ENCODE results near the gene PPIB.

Gene PPIB

DNA sequence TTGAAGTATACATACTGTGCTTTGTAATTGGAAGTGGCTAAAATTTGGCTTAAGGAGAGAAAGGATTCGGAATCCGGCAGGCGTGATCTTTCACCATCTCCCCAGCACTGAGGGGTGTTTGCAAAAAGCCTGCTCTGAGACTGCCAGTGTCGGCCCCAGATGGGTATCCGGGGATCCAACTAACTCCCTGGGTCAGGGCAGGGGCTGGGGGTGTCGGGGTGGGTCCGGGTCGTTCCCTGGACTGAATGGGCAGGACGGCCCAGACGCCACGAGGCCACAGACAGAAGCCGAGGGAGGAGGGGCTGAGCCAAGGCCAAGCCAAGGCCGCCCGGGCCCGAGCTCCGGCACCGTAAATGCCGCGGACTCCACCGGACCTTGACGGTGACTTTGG lies 349 bp downstream of the PPIB start:
- Histone ChIP-seq H3K4me3 (ENCODE audit: low read depth, low read length) (peak overlapping the region; percentile 91), H3K9me3 (ENCODE audit: control insufficient read depth, insufficient read depth, low read depth, low read length) (no peaks in the 10 kb centered on the region), H3K36me3 (ENCODE audit: control insufficient read depth in 2 of 2, insufficient read depth in 1 of 2, low read length in 2 of 2) (peaks cover 12 to 38% of the 10 kb centered on the region in 2 experiments; a peak in 2 of 3 replicates), H3K27ac (ENCODE audit: extremely low read depth, low read depth, low read length) (peak overlapping the region; percentile 64), H3K4me1 (ENCODE audit: control insufficient read depth, insufficient read depth, low read length) (no peaks in the 10 kb centered on the region; the same call in 1 of the 2 replicates)
- TF ChIP-seq ZXDB (tag by site-specific recombination; IDR thresholded peaks at IDR 0.05) (peak; percentile 27; the same call in 1 of the 2 replicates), ZEB2 (tag by site-specific recombination; IDR thresholded peaks at IDR 0.05) (no peak)
- CTCF ChIA-PET: interaction anchor here (1.8 kb wide), 1 partner anchor 9 kb away, joined by 16 read pairs; no protein-coding TSS in a partner anchor
- POLR2A ChIA-PET: interaction anchor here (0.6 to 2.1 kb wide), 4 partner anchors 9 to 522 kb away, joined by 3 to 12 read pairs (median 5); partner anchors contain the start of gene SNX22

DNA sequence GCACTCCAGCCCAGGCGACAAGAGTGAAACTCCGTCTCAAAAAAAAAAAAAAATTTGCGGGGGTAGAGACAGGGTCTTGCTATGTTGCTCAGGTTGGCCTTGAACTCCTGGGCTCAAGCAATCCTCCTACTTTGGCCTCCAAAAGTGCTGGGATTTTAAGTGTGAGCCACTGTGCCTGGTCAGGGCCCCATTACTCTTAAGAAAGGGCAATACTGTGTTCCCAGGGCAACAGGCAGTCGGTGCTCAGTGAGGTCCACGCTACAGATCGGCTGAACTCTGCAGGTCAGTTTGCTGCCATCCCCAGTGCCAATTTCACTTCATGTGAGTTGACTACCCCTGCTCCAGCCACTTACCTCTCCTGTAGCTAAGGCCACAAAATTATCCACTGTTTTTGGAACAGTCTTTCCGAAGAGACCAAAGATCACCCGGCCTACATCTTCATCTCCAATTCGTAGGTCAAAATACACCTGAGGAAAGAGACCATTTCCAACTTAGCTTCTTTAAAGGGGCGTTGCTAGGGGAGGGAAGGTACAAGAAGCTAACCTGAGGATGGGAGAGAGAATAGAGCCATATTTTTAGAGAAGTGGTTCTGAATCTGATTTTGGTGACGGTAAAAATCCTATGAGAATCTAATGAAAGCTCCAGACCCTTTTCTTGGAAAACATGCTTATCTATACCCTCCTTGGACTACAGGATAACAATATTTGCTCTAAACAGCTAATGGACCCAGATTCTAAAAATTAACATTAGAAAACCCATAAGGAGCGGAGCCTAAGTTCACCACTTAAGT lies 939 bp downstream of the PPIB start:
- H3K4me1 ChIP-seq (ENCODE audit: control insufficient read depth, insufficient read depth, low read length): no peaks in the 10 kb centered on the region; the same call in 1 of the 2 replicates
- peak overlapping the region; percentile 91 for H3K4me3 ChIP-seq (ENCODE audit: low read depth, low read length)
- POLR2A ChIA-PET: interaction anchor here (0.6 to 2.1 kb wide), 3 partner anchors 9 to 12 kb away, joined by 3 to 12 read pairs (median 7); partner anchors contain the start of gene SNX22
- peak overlapping the region; percentile 64 for H3K27ac ChIP-seq (ENCODE audit: extremely low read depth, low read depth, low read length)
- CTCF ChIA-PET: interaction anchor here (1.8 kb wide), 1 partner anchor 9 kb away, joined by 16 read pairs; no protein-coding TSS in a partner anchor
- peaks cover 12 to 44% of the 10 kb centered on the region in 2 experiments; a peak in 2 of 3 replicates for H3K36me3 ChIP-seq (ENCODE audit: control insufficient read depth in 2 of 2, insufficient read depth in 1 of 2, low read length in 2 of 2)
- H3K9me3 ChIP-seq (ENCODE audit: control insufficient read depth, insufficient read depth, low read depth, low read length): no peaks in the 10 kb centered on the region
- TF ChIP-seq ZFP41 (tag by site-specific recombination; IDR thresholded peaks at IDR 0.05; ENCODE audit: borderline replicate concordance) (no peak), ZNF585B (tag by site-specific recombination; IDR thresholded peaks at IDR 0.05) (no peak), ZNF19 (tag by site-specific recombination; IDR thresholded peaks at IDR 0.05; ENCODE audit: low read depth) (no peak), WT1 (tag by site-specific recombination; IDR thresholded peaks at IDR 0.05) (no peak), ZEB2 (tag by site-specific recombination; IDR thresholded peaks at IDR 0.05) (no peak), HOXD13 (CRISPR knock-in tag; IDR thresholded peaks at IDR 0.05; ENCODE audit: borderline replicate concordance) (no peak), ZNF555 (tag by site-specific recombination; conservative IDR thresholded peaks at IDR 0.05) (no peak), ZNF140 (tag by site-specific recombination; IDR thresholded peaks at IDR 0.05) (no peak), ZNF777 (tag by site-specific recombination; IDR thresholded peaks at IDR 0.05; ENCODE audit: borderline replicate concordance) (no peak), ZNF391 (tag by site-specific recombination; IDR thresholded peaks at IDR 0.05; ENCODE audit: borderline replicate concordance, low read depth) (no peak), ZBTB8A (tag by site-specific recombination; IDR thresholded peaks at IDR 0.05) (no peak)
- TF ChIP-seq, protein P1, sequence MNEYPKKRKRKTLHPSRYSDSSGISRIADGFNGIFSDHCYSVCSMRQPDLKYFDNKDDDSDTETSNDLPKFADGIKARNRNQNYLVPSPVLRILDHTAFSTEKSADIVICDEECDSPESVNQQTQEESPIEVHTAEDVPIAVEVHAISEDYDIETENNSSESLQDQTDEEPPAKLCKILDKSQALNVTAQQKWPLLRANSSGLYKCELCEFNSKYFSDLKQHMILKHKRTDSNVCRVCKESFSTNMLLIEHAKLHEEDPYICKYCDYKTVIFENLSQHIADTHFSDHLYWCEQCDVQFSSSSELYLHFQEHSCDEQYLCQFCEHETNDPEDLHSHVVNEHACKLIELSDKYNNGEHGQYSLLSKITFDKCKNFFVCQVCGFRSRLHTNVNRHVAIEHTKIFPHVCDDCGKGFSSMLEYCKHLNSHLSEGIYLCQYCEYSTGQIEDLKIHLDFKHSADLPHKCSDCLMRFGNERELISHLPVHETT (tag by site-specific recombination; IDR thresholded peaks at IDR 0.05): no peak
- TF ChIP-seq, protein P2, sequence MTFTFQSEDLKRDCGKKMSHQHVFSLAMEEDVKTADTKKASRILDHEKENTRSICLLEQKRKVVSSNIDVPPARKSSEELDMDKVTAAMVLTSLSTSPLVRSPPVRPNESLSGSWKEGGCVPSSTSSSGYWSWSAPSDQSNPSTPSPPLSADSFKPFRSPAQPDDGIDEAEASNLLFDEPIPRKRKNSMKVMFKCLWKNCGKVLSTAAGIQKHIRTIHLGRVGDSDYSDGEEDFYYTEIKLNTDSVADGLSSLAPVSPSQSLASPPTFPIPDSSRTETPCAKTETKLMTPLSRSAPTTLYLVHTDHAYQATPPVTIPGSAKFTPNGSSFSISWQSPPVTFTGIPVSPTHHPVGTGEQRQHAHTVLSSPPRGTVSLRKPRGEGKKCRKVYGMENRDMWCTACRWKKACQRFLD (tag by site-specific recombination; IDR thresholded peaks at IDR 0.05): no peak

DNA sequence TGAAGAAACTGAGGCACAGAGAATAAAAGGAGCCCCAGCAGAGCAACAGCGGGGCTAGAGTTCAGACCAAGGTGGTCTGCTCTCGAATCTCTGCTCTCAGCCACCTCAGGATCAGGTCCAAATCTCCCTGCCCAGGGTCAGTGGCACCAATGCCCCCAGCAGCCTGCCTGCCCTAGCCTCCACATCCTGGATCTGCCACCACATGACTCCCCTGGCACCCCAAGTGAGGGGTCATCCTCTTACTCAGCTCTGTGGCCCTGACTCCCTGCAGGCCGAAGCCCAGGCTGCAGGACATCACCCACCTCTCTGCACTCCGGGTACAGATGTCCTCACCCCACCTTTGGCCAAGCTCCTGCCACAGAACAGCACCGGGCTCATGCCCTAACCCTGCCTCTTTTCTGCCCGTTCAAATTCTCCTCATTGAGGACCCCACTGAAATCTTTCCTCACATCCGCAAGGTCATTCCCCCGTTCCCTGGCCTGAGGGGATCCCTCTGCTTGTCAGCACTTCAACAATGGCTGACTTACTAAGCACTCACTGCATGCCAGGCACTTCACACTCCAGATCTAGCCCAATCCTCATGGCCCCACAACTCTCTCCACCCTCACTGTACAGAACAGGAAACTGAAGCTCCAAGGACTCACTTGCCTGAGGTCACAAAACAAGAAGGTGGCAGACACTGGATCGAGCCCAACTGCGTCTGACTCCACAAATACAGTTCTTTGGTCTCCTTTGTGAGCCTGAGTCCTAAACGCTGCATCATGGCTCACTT lies 4.3 kb downstream of the PPIB start:
- Histone ChIP-seq H3K9me3 (ENCODE audit: control insufficient read depth, insufficient read depth, low read depth, low read length) (no peaks in the 10 kb centered on the region), H3K36me3 (ENCODE audit: control insufficient read depth in 2 of 2, insufficient read depth in 1 of 2, low read length in 2 of 2) (peaks cover 12 to 72% of the 10 kb centered on the region in 2 experiments; a peak in 2 of 3 replicates), H3K4me3 (ENCODE audit: low read depth, low read length) (no peak overlapping the region), H3K27ac (ENCODE audit: extremely low read depth, low read depth, low read length) (no peak overlapping the region), H3K4me1 (ENCODE audit: control insufficient read depth, insufficient read depth, low read length) (no peaks in the 10 kb centered on the region; the same call in 1 of the 2 replicates)
- ChIA-PET POLR2A (interaction anchor here (1.0 kb wide), 1 partner anchor 9 kb away, joined by 3 read pairs; no protein-coding TSS in a partner anchor), CTCF (no interaction called here)
- no peak for TF ChIP-seq ZNF624 (tag by site-specific recombination; IDR thresholded peaks at IDR 0.05)
- no peak for TF ChIP-seq ZNF433 (tag by site-specific recombination; IDR thresholded peaks at IDR 0.05; ENCODE audit: low read depth)
- no peak for TF ChIP-seq ZNF701 (tag by site-specific recombination; IDR thresholded peaks at IDR 0.05)
- no peak for TF ChIP-seq ZBTB7A (tag by site-specific recombination; IDR thresholded peaks at IDR 0.05; ENCODE audit: low read depth)
- no peak for TF ChIP-seq ZNF426 (tag by site-specific recombination; IDR thresholded peaks at IDR 0.05)
- TF ChIP-seq ZNF473 (tag by site-specific recombination; IDR thresholded peaks at IDR 0.05): no peak
- TF ChIP-seq, protein P3, sequence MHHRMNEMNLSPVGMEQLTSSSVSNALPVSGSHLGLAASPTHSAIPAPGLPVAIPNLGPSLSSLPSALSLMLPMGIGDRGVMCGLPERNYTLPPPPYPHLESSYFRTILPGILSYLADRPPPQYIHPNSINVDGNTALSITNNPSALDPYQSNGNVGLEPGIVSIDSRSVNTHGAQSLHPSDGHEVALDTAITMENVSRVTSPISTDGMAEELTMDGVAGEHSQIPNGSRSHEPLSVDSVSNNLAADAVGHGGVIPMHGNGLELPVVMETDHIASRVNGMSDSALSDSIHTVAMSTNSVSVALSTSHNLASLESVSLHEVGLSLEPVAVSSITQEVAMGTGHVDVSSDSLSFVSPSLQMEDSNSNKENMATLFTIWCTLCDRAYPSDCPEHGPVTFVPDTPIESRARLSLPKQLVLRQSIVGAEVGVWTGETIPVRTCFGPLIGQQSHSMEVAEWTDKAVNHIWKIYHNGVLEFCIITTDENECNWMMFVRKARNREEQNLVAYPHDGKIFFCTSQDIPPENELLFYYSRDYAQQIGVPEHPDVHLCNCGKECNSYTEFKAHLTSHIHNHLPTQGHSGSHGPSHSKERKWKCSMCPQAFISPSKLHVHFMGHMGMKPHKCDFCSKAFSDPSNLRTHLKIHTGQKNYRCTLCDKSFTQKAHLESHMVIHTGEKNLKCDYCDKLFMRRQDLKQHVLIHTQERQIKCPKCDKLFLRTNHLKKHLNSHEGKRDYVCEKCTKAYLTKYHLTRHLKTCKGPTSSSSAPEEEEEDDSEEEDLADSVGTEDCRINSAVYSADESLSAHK (tag by site-specific recombination; IDR thresholded peaks at IDR 0.05): no peak
- TF ChIP-seq GLIS1 (tag by site-specific recombination; IDR thresholded peaks at IDR 0.05): no peak
